GM18526 (cell line): ENCODE results near the gene BIRC5.

Experiments
- POLR2A ChIP-seq: IDR thresholded peaks from 3 replicates; pipeline ENCODE4 v1.6.1; 2011; ENCODE audit not compliant: insufficient read length; ENCODE audit errors: extremely low read depth

BIRC5 gene

DNA sequence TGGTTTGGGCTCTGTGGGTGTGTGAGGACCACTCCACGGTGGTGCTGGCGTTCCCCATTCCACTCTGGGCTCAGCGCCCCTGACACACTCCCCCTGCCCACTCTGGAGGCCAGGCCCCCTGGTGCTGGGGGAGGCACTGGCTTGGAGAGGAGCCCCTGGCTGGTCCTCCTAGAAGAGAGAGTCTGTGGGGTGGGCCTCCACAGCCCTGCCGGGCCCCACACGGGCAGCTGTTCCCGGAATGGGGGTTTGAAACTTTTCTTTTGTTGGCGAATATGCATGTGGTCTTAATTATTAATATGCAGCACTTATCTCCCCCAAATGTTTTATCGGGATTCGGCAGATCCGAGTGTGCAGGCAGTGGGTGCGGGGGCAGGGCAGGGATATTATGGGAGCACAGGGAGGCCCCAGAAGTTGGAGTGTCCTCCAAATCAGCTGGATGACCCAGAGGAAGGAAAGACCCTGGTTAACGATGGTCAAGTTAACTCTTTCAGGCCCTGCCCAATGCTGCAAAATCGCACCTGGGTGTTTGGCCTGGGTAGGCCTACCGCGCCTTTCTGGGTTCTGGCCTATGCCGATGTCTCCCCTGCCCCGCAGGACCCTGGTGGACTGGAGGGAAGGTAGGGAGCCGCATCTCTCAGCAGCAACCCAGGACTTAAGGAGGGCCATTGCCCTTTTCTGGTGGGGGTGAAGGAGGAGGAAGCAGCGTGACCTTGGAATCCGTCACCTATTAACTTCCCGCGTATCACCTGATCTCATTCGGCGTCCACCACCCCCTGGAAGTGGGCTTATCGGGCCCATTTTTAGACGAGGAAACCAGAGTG lies 53.4 kb downstream of the BIRC5 start:
- no peak for TF ChIP-seq POLR2A

GRCh38 chr17:78268191-78268874 lies 54.3 kb downstream of the BIRC5 start:
- TF ChIP-seq POLR2A: no peak

- no peak for TF ChIP-seq POLR2A
Observed at GRCh38 chr17:78268951-78269905, 55.2 kb downstream of the BIRC5 start.

- no peak for TF ChIP-seq POLR2A
Observed at GRCh38 chr17:78269955-78270381, 55.9 kb downstream of the BIRC5 start.

DNA sequence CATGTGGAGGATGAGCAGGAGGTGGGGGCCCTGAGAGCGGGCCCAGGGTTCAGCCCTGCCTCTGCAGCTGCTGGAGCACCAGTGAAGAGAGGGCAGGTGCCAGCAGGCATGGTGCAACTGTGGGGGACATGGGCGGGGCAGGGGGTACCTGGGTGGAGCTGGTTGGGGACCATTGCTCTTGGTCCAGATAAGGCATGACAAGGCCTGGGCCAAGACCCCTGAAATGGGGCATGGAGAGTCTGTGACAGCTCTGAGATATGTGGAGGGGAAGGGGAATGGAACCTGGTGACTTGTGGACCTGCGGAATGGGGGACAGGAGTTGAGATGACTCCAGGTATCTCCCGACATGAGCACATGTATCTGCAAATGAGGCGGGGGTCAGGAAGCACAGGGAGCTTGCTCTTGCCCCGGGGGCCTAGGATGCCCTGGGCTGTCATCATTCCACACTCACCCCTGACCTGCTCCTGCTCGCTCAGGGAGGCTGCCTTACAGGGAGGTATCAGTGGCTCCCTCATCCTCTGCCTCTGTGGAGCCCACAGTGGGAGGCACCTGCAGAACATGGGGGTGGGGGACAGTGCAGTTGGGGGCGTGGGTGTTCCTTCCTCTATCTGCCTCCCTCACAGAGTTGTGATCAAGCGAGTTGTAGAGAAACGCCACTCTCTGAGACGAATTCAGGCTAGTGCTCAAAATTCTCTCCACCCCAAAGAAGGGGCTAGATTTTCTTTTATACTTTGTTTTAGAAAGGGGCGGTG lies 57.5 kb downstream of the BIRC5 start:
- no peak for TF ChIP-seq POLR2A

DNA sequence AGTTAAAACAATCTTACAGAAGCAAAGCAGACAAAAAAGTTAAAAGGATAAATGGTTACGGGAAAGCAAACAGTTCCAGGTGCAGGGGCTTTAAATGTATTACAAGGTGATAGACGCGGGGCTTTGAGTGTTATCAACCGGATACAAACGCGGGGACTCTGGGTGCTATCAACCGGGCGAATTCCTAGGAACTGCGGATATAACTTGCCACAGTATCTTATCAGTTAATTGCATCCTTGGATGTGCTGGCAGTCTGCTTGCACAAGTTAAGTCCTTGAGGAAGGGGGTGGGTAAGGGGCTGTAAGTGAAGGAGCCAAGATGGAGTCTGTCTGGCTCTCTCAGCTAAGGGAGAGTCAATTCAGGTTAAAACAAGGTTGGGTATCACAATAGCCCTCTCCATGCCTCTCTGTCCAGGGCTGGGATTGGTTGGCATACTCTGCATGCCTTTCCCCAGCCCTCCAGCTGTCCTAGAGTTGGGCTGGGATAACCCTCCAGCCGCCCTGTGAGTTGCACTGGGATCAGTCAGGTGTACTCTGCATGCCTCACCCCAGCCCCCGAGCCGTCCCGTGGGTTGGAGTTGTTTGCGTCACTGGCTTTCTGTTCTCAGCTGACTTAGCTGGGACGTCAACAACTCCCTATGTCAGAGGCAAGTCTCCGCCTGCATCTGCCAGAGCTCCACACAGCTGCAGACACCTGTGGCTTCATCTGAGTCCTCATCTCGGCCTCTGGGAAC lies 58.3 kb downstream of the BIRC5 start:
- TF ChIP-seq POLR2A: no peak

DNA sequence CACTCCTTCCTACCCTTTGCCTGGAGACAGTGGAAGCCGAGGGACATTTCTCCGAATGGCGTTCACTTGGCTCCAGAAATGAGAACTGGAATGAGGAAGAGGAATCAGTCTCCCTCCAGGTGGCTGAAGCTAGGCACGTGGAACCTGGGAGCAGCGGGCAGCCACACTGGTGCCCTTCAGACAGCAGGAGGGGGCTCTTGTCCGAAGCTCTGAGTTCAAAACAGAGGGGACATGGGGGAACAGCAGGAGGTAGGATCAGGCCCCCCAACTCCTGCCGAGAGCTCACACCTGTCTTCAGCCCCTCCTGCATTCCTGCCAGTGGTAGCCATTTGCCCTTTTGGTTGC lies 58.8 kb downstream of the BIRC5 start:
- no peak for TF ChIP-seq POLR2A

GRCh38 chr17:78273813-78274212 lies 59.8 kb downstream of the BIRC5 start:
- no peak for TF ChIP-seq POLR2A
